AG04450 (cell line): ENCODE data around the gene WNT7A. TPM values are rescaled to one million over a fixed set of nuclear protein-coding genes. Genes with fewer than 3 reads are reported as not detected.

Source experiments
- CTCF ChIA-PET: fragments of 300-600, 350-600 bp; formaldehyde crosslinking; extraction: SDS; loops from one replicate; lab custom pipeline; 2022; ENCODE audit warnings: antibody characterized with exemption, inconsistent platforms; lab: Charles Lee
- POLR2A ChIA-PET: fragments of 350-600 bp; formaldehyde crosslinking; extraction: SDS; loops from one replicate; lab custom pipeline; 2021; ENCODE audit warnings: antibody characterized with exemption, inconsistent platforms; lab: Yijun Ruan, JAX
- DNase-seq: peaks from one replicate; pipeline ENCODE4 v3.0.0-alpha.2; 2011; ENCODE audit warnings: low read depth, low spot score
- H3K27ac ChIP-seq: one replicate; pipeline ENCODE4 v1.5.1; 2012; ENCODE audit warnings: low read depth, low read length, control low read depth
- H3K27me3 ChIP-seq: one replicate; pipeline ENCODE4 v1.6.0; 2012; ENCODE audit warnings: low read length; ENCODE audit not compliant: control insufficient read depth, insufficient read depth
- H3K4me3 ChIP-seq: 2 replicates; pipeline ENCODE4 v1.5.1; 2011; ENCODE audit warnings: mild to moderate bottlenecking, low read depth, low read length, control low read depth
- H3K9me3 ChIP-seq: 2 replicates; pipeline ENCODE4 v1.5.1; 2012; ENCODE audit warnings: low read length; ENCODE audit not compliant: control insufficient read depth, insufficient read depth
- polyA plus RNA-seq: library from polyadenylated mRNA; depleted of rRNA; stranded (reverse); fragments of >200 nt; gene quantifications from 2 replicates; pipeline ENCODE4 v1.2.3, GENCODE V29; 2011
- TF ChIP-seq, protein P1 (sequence below): IDR thresholded peaks from 2 replicates; pipeline ENCODE4 v1.5.1; 2011; ENCODE audit warnings: low read depth, low read length, control low read depth, inconsistent platforms

Gene WNT7A
- polyA plus RNA-seq, 1 experiment, result not detected

DNA sequence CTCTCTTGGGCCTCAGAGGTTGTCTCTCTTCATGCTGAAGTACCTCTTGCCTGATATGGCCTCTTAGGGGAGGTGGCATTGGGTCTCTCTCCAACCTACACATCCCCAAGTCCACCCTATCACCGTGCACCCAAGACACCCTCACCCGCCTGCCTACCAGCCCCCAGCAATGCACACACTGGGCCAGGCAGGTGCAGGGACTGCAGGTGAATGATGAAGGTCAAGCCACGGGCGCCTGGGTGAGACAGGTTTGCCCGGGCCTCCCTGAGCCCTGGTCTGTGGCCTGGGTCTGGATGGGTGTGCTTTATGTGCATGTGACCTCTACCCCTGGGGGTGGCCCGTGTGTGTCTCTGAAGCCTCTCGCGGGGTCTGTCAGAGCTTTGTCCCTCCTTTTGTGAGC is 68.3 kb downstream of the WNT7A start:
- H3K27me3 ChIP-seq, result no peaks in the 10 kb centered on the region
- TF ChIP-seq, protein P1, sequence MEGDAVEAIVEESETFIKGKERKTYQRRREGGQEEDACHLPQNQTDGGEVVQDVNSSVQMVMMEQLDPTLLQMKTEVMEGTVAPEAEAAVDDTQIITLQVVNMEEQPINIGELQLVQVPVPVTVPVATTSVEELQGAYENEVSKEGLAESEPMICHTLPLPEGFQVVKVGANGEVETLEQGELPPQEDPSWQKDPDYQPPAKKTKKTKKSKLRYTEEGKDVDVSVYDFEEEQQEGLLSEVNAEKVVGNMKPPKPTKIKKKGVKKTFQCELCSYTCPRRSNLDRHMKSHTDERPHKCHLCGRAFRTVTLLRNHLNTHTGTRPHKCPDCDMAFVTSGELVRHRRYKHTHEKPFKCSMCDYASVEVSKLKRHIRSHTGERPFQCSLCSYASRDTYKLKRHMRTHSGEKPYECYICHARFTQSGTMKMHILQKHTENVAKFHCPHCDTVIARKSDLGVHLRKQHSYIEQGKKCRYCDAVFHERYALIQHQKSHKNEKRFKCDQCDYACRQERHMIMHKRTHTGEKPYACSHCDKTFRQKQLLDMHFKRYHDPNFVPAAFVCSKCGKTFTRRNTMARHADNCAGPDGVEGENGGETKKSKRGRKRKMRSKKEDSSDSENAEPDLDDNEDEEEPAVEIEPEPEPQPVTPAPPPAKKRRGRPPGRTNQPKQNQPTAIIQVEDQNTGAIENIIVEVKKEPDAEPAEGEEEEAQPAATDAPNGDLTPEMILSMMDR, result no peak
- DNase-seq, result no peak
- POLR2A ChIA-PET, result no interaction called here
- H3K4me3 ChIP-seq, result no peak overlapping the region
- peaks cover 61% of the 10 kb centered on the region for H3K9me3 ChIP-seq
- H3K27ac ChIP-seq, result no peak overlapping the region
- CTCF ChIA-PET, result no interaction called here

DNA sequence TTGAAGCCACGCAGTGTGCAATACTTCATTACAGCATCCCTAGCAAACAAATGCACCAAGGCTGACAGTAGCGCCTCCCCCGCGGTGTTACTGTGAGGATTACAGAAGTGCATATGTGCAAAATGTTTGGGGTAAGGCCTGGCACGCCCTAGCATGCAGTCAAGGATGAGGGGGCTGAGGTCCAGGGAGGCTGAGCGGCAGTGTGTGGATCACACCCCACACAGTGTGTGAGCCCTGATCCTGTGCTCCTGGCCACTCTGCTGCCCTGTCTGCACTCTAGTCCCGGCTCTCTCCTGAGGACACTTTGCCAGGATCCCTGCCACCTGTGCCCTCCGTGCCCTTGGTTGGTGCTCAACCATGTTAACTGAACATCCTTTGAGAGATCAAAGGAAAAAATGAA is 71.3 kb downstream of the WNT7A start:
- Histone ChIP-seq H3K9me3 (peaks cover 32% of the 10 kb centered on the region), H3K27me3 (no peaks in the 10 kb centered on the region), H3K4me3 (no peak overlapping the region), H3K27ac (no peak overlapping the region)
- CTCF ChIA-PET, result no interaction called here
- DNase-seq, result no peak
- POLR2A ChIA-PET, result no interaction called here
- TF ChIP-seq, protein P1, result no peak

DNA sequence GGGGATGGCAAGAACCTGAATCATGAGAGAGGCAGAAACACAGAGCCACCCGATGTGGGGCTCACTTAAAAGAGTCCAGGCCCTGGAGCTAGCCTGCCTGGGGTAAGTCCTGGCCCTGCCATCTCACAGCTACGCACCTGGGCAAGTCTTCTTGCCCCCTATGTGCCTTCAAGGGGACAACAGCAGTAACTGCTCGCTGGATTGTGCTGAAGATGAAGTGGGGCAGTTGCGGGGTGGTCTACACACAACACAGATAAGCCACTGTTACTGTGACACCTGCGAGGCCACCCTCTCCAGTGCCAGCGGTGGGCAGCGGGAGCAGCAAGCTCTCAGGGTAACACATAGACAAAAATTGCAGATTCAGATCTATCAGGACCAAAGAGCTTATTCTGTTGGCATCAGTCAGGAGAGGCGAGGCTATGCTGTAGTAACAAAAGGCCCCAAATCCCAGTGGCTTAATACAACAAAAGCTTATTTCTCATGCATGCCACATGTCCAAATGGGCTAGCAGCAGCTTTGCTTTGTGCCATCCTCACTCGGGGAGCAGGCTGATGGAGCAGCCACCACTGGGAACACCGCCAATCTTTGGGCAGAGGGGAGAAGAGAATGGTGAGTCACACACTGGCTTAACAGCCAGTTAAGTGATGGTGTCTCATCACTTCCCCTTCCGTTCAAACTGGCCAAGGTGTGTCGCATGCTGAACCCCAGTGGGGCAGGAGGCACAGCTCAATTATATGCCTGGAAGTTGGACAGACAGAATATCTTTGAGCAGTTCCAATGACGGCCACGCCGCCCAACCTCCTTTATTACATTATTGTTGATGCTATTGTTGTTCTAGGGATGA is 78.3 kb downstream of the WNT7A start:
- ChIA-PET POLR2A (no interaction called here), CTCF (no interaction called here)
- H3K4me3 ChIP-seq, result no peak overlapping the region
- H3K27ac ChIP-seq, result no peak overlapping the region
- H3K9me3 ChIP-seq, result peaks cover 9% of the 10 kb centered on the region
- no peak for DNase-seq
- TF ChIP-seq, protein P1, result no peak
- no peaks in the 10 kb centered on the region for H3K27me3 ChIP-seq

DNA sequence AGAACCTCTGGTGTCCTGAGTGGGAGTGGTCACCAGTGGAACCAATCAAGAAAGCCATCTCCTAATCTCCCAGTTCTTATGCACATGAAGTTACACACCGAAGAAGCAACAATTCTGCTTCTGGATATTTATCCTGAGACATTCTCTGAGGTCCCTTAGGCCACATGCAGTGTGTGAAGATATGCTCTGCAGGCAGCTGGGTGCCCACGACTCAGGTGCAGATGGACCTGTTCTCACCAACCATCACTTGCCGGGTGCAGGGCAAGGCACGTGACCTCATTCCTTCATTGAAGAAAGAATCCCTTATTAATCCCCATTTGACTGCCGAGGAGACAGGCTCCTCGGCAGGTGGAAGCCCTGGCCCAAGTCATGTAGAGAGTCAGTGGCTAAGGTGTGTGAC is 79.8 kb downstream of the WNT7A start:
- Histone ChIP-seq H3K9me3 (peaks cover 14% of the 10 kb centered on the region), H3K27ac (no peak overlapping the region), H3K4me3 (no peak overlapping the region), H3K27me3 (no peaks in the 10 kb centered on the region)
- TF ChIP-seq, protein P1, result no peak
- DNase-seq, result no peak
- POLR2A ChIA-PET, result no interaction called here
- CTCF ChIA-PET, result no interaction called here

DNA sequence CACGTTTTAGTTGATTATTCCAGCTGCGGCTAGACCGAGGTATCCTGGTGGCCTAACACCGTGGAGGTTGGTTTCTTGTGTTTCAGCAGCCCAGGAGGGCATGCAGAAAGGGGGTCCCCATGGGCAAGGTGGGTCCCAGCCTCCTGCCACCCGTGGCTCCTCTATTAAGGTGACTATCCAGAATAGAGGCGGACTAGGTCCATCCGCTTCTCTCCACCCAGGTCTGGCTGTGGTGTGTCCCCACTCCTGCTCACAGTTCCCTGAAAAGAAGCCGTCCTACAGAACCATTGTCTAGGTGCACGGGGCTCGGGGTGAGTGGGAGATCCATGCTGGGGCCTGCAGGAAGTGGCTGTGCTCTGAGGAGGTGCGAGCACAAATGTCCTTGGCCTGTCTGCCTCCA is 81.5 kb downstream of the WNT7A start:
- no peak for DNase-seq
- Histone ChIP-seq H3K27ac (no peak overlapping the region), H3K9me3 (peaks cover 15% of the 10 kb centered on the region), H3K4me3 (no peak overlapping the region), H3K27me3 (no peaks in the 10 kb centered on the region)
- ChIA-PET POLR2A (no interaction called here), CTCF (no interaction called here)
- TF ChIP-seq, protein P1, result no peak
